Activated CD8-positive, alpha-beta memory T cell treated with anti-CD3 and anti-CD28 coated beads, Interleukin-2, amount 50 U/mL, for 4 hours (primary cell): Measurements from ENCODE around the gene FHIP1B.

ENCODE experiments used
- DNase-seq: peaks from one replicate; pipeline ENCODE4 v3.0.0-alpha.2; 2020

FHIP1B gene

DNA sequence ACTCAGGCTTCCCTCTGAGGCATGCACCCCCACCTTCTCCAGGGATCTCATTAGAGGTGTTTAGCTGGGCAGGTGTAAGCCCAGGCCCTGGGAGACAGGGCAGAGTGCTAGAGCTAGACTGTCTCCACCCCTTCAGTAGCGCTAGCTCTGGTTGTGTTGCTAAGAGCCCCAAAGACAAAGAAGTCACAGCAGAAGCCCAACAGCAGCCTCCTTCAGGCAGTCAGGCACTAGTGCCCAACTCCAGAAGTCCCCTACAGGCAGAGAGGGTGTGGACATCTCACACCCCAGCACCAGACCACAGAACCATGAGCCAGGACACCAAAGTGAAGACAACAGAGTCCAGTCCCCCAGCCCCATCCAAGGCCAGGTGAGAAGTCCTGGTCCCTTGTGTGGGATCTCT lies 4.5 kb upstream of the FHIP1B start, which contains the start of gene CNGA4:
TSS of gene CNGA4 (plus strand) at position 188 of the 400 bp plus-strand sequence. CDS start at position 306, 118 bp downstream.
- no peak for DNase-seq

- no peak for DNase-seq
Measured at GRCh38 chr11:6237761-6238302, 3.4 kb upstream of the FHIP1B start.

DNA sequence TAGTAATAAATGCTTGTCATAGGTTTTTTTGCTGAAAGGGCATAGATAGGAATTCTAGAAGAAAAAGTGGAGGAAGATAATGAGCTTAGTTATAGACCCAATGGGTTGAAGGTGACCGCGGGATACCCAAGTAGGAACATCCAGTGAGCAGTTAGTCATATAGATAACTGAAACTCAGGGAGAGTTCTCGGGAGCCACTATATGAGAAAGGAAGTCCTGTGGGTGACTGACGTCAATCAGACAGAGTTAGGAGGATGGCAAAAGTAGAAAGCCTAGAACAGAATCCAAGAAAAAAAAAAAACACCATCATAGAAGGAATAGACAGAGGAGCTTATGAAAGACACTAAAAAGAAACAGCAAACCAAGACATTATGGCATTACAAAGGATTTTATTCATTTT lies 2.8 kb upstream of the FHIP1B start:
- no peak for DNase-seq

GRCh38 chr11:6233984-6234386 lies 451 bp downstream of the FHIP1B start:
- DNase-seq = no peak

GRCh38 chr11:6232899-6233298 lies 1.5 kb downstream of the FHIP1B start:
- DNase-seq = no peak

DNA sequence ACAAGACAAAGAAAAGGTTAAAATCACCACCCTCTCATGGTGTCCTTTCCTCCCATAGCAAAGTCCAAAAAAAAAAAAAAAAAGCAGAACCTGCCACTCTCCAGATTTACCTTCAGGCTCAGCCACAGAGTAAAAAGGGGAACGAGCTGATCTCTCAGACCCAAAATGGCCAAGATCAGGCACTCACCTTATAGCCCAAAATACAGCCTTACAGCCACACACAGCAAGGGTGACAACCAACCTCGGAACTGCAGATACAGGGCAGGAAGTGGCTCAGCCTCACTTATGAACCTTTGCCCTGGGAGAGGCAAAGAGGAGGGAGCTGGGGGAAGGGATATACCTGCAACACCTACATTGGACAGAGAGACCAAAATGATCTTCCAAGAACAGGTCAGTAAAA lies 4.5 kb downstream of the FHIP1B start:
- no peak for DNase-seq

DNA sequence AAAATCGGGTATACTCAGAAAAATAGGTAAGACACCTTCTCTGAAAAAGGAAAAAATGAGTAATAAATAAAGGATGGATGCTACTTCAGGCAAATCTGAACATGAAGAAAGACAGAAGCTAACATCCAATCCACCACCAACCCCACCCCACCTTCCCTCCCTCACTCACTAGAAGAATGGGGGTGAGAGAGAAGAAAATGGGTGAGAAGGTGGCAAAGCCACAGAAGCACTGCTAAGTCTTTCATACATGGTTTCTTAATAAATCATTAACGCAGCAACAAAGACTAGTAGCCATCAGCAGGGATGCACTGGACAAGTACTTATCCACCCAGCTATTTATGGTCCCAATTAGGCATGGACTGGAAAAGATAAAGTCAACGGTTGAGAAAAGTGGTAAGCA lies 5.9 kb downstream of the FHIP1B start:
- DNase-seq = no peak

- DNase-seq = no peak
Measured at GRCh38 chr11:6225896-6226295, 8.5 kb downstream of the FHIP1B start.

DNA sequence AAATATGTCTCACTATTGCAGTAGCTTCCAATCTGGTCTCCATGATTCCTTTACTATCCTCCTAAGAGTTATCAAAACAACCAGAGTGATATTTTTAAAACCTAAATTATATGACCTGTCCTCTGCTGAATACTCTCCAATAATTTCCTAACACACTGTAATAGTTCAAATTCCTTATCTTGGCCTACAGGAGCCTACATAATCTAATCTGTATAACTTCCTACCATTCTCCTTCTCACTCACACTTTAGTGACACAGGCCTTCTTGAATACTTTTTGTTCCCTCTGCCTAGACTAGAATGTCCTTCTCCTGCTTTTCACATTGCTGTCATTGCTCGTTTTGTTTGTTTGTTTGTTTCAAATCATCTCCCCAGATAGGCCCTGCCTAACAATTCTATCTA lies 9.4 kb downstream of the FHIP1B start:
- no peak for DNase-seq

DNA sequence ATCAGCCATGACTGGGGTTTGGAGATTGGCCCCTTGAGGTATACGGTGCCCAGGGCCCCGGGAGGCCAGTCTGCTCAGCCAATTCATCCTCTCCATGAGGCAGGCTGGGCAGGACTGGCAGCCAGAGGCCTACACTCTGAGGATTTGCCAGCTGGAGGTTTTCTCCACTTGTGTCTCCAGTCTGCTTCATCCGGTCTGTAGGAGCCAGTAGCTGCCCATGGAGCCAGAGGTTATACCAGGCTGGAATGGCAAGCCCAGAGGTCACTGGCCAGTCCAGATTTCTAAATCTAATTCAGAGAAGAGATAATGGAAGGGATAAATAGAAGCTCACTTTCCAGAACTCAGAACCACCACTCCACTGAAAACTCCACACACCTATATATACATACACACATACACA lies 10.0 kb downstream of the FHIP1B start:
- no peak for DNase-seq

- no peak for DNase-seq
Measured at GRCh38 chr11:6223854-6224253, 10.6 kb downstream of the FHIP1B start.

- DNase-seq = no peak
Measured at GRCh38 chr11:6219359-6219758, 15.1 kb downstream of the FHIP1B start.

DNA sequence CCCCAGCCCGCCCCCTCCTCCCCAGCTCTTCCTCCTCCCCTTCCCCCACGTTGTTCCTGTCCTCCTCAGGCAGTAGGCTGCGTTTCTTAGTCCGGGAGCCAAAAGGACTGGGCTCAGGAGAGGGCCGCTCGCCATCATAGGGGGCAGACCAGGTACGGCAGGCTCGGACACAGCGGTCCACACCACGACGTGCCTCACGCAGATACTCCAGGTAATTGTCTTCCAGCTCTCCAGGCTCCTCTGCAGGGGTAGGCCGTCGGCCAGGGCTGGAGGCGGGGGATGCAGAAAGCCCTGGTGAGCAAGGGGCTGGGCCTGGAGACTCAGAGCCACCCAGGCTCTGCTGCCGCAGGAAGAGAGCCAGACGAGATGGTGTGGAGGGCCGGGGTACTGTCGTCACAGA lies 16.7 kb downstream of the FHIP1B start:
- DNase-seq = no peak

- DNase-seq = no peak
Measured at GRCh38 chr11:6216501-6216900, 17.9 kb downstream of the FHIP1B start.

DNA sequence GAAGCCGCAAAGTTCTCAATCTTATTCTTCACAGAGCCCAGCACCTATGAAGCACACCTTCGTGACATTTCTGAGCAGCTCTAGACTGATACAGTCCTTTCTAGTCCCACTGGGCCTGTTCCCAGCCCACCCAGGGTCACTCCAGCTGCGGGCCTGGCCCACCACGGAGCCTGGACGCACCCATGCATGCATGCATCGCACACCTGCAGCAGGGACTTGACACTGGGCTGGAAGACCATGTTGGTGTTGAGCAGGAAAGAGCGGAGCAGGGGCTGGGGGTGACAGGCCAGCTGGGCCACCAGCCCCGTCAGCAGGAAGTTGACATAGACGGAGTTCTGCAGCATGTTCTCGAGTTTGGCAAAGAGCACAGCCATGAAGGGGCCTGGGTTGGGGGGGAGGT lies 19.9 kb downstream of the FHIP1B start:
- DNase-seq = no peak

DNA sequence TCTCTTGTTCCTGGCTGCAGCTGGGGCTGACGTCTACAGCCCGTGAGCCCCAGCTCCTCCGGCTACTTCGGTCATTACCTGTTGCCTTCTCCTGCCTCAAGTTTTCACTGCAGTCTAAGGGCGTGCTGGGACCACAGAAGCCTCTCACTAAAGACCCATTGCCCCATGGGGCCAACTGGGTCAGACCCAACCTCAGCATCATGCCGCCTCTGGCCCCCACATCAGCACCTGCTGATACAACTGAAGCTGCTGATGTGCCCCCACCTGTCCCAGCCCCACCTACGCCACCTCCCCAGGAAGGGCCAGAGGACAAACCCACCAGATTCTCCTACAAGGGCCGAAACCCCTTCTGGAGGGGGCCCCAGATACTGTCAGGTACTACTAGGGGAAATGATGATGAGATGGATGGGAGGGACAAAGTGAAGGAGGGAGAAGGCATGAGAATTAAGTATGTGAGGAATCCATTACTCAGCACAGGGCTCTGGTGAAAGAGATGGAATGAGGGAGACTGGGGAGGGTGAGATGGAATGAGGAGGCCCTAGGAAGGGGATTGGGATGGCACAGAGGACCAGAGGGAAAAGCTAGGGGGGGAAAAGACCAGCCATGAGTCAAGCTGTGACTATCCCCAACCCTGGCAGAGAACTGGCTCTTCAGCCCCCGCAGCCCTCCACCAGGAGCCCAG lies 24.0 kb downstream of the FHIP1B start:
- DNase-seq = no peak

DNA sequence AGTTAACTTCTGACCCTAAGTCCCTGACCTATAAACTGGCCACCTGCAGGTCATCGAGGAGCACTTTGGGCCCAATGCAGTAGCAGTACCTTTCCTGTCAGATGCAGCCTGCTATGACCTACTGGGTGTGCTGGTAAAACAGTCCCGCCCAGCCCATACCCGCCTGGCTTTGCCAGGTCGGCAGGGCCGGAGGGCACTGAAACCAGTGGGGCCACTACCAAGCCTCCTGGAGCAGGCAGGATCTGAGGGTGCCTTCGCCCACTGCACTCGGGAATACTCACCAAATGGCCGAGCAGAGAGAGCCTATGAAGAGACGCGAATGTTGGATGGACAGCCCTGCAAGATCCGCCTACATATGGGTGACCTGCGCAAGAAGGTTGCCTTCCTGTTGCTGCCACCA lies 24.6 kb downstream of the FHIP1B start:
- no peak for DNase-seq

DNA sequence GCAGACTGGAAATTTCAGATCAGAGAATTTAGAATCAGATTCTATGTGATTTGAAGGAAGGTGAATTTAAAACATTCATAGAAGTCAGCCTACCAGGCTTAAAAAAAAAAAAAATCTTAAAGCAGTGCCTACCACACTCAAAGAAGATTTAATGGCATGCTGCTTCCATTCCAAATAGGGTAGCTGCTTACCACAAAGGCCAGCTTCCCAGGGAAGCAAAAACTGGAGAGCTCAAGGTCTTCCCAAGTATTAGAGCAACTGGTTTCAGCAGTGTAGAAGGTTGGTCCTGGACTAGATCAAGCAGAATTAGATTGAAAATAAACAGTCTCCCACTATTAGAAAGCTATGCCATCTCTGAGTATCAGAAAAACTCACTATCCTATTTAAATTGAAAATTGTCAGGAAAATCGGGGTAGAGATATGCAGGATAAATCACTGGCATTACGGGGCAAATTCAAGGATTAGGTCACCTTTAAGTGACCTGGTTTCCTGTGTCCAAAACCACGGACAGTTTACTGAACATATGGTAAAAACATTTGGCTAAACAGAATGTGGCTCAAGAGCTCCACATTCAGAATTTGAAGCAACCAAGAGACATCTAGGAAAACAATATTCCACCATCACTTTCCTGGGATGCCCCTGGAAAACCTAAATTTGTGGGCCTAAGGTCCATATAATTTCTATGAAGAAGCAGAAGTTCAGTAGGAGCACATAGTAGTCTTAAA lies 27.8 kb downstream of the FHIP1B start:
- DNase-seq = no peak

GRCh38 chr11:6205366-6205765 lies 29.1 kb downstream of the FHIP1B start, which contains the start of gene C11orf42:
C11orf42 (plus strand) TSS chr11:6205557; CDS start chr11:6205616, 59 bp downstream.
- DNase-seq = no peak

- no peak for DNase-seq
Measured at GRCh38 chr11:6204706-6205105, 29.7 kb downstream of the FHIP1B start.

DNA sequence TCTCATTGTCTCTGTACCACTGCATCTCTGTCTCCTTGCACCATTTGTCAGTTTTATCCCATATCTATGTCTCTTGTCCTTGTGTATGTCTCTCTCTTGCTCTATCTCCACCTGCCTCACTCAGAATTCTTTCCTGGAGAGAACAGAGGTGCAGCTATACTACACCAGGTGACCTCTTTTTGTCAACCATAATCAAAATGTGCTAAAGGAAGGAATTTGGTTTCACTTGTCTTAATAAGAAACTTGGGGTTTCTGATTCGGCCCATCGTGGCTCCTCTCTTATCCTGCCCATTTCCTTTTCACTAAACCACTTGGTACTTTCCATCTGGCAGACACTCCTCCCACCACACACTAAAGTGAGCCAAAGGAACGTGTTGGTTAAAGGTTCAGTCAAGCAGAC lies 31.1 kb downstream of the FHIP1B start:
- DNase-seq = no peak

GRCh38 chr11:6202041-6202440 lies 32.4 kb downstream of the FHIP1B start:
- DNase-seq = no peak

- no peak for DNase-seq
Measured at GRCh38 chr11:6201481-6201880, 33.0 kb downstream of the FHIP1B start.

DNA sequence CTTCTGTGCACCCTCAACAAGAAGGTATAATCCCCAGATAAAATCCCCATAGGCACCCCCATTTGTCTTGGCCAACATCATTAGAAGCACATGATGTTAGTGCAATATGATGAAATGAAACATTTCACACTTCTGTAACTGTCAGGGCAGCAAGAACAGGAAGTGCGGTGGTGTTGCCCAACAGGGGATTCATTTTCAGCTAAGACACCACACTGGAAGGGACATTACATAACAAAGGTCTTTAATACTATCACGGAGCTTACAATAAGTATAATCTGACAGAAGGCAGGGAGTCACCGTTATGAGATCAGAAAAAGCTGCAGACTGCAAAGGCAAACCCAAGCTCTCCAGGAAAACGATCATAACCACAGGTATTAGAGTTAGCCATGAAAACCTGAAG lies 33.5 kb downstream of the FHIP1B start:
- no peak for DNase-seq
